ENCODE measurements around the gene B3GLCT.

The B3GLCT gene

GRCh38 chr13:31223640-31224039 is 23.9 kb downstream of the B3GLCT start:
- no peak for DNase-seq (ENCODE audit: low read depth in 3 of 3)

GRCh38 chr13:31224174-31224669 is 24.4 kb downstream of the B3GLCT start:
- DNase-seq (ENCODE audit: low read depth in 3 of 3), result no peak

GRCh38 chr13:31224963-31225559 is 25.3 kb downstream of the B3GLCT start:
- DNase-seq (ENCODE audit: low read depth in 3 of 3), result no peak

GRCh38 chr13:31225998-31226675 is 26.4 kb downstream of the B3GLCT start:
- DNase-seq (ENCODE audit: low read depth in 3 of 3), result no peak

GRCh38 chr13:31227063-31227462 is 27.3 kb downstream of the B3GLCT start:
- DNase-seq (ENCODE audit: low read depth in 3 of 3), result no peak

- DNase-seq (ENCODE audit: low read depth in 3 of 3), result no peak
Measured at GRCh38 chr13:31227870-31228269, 28.1 kb downstream of the B3GLCT start.

GRCh38 chr13:31234729-31235128 is 35.0 kb downstream of the B3GLCT start:
- DNase-seq (ENCODE audit: low read depth in 3 of 3), result no peak

- no peak for DNase-seq (ENCODE audit: low read depth in 3 of 3)
Measured at GRCh38 chr13:31236211-31236786, 36.5 kb downstream of the B3GLCT start.

GRCh38 chr13:31240921-31241320 is 41.1 kb downstream of the B3GLCT start:
- DNase-seq (ENCODE audit: low read depth in 3 of 3), result no peak

- DNase-seq (ENCODE audit: low read depth in 3 of 3), result no peak
Measured at GRCh38 chr13:31242367-31242766, 42.6 kb downstream of the B3GLCT start.

GRCh38 chr13:31242916-31243315 is 43.1 kb downstream of the B3GLCT start:
- no peak for DNase-seq (ENCODE audit: low read depth in 3 of 3)

- DNase-seq (ENCODE audit: low read depth in 3 of 3), result no peak
Measured at GRCh38 chr13:31245598-31246373, 46.0 kb downstream of the B3GLCT start.

- no peak for DNase-seq (ENCODE audit: low read depth in 3 of 3)
Measured at GRCh38 chr13:31246918-31247317, 47.1 kb downstream of the B3GLCT start.

- DNase-seq (ENCODE audit: low read depth in 3 of 3), result no peak
Measured at GRCh38 chr13:31248361-31248760, 48.6 kb downstream of the B3GLCT start.

GRCh38 chr13:31248965-31249539 is 49.3 kb downstream of the B3GLCT start:
- DNase-seq (ENCODE audit: low read depth in 3 of 3), result no peak

- DNase-seq (ENCODE audit: low read depth in 3 of 3), result no peak
Measured at GRCh38 chr13:31250435-31250834, 50.7 kb downstream of the B3GLCT start.

- no peak for DNase-seq (ENCODE audit: low read depth in 3 of 3)
Measured at GRCh38 chr13:31261241-31261640, 61.5 kb downstream of the B3GLCT start.

- DNase-seq (ENCODE audit: low read depth in 3 of 3), result no peak
Measured at GRCh38 chr13:31263346-31263745, 63.6 kb downstream of the B3GLCT start.

- no peak for DNase-seq (ENCODE audit: low read depth in 3 of 3)
Measured at GRCh38 chr13:31264151-31264550, 64.4 kb downstream of the B3GLCT start.

GRCh38 chr13:31267126-31267784 is 67.5 kb downstream of the B3GLCT start:
- DNase-seq (ENCODE audit: low read depth in 3 of 3), result no peak

GRCh38 chr13:31274390-31274789 is 74.6 kb downstream of the B3GLCT start:
- no peak for DNase-seq (ENCODE audit: low read depth in 3 of 3)

Measured in stimulated activated CD4-positive, alpha-beta T cell treated with anti-CD3 and anti-CD28 coated beads, TNF-alpha, amount 100 ng/mL, for 4 hours (primary cell).